ENCODE measurements around the gene PKP4.

The PKP4 gene

DNA sequence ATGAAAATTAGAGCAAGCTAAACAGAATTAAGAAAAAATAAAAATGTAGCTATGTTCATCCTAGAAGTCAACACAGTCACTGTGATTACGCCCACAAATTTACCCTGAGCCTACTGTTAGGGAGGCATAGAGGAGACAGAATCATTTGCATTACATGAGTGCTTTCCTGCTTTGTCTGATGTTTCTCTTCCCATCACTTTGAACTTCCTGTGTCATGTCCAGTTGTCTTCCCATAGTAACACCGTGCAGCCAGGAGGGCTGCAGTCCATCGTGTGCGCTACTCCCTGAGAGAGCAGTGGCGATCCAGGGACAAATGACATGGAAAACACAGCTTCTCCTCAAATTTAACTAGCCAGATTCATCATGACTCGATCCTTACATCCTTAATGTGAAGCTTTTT lies 188.5 kb downstream of the PKP4 start:
- no peak overlapping the region for H3K27ac ChIP-seq

DNA sequence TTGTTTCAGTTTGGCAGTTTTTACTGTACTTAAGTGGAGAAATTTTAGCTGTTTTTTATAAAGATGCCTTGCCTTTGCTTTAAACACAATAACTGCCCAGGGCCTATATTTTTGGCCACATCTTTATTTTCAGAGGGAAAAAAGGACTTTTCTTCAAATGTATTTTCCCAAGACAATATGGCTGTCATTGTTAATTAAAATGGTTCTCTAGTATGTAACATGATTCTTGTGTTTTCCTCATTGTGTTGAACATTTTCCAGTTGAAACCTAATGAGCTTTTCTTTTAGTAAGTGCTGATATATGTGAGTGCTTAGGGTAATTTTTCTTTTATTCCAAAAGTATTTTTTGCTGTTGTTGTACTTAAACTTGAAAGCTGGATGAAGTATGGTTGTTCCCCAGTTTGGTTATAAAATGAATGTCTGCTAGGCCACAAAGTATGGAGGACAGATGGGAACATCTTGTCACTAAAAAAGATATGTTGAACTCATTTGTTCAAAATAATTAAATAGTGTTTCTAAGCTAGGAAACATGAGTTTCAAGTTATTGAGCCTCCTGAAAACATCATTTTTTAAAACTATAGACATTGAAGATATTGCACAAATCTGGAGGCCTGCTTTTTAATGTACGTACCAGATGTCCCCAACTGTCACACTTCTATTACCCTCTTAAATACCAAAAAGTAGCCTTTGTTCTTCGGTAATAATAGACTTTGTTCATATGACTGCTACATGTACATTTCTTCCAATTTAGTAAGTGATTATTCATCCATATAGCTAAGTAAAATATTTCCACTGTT lies 190.9 kb downstream of the PKP4 start:
- Histone ChIP-seq H3K9ac (no peak overlapping the region), H3K4me3 (IDR thresholded peaks at IDR 0.05; ENCODE audit: insufficient read depth, low read depth, low read length) (no peak overlapping the region), H3K79me2 (ENCODE audit: insufficient read depth, low read depth) (no peaks in the 10 kb centered on the region), H3K4me1 (ENCODE audit: low read depth, poor library complexity, severe bottlenecking) (no peaks in the 10 kb centered on the region), H4K20me1 (ENCODE audit: insufficient read depth) (no peaks in the 10 kb centered on the region), H3K27me3 (ENCODE audit: insufficient read depth, low read depth) (no peaks in the 10 kb centered on the region), H3K27ac (no peak overlapping the region), H3K4me2 (no peak overlapping the region), H2AFZ (ENCODE audit: low read depth) (no peak overlapping the region), H3K36me3 (ENCODE audit: insufficient read depth) (no peaks in the 10 kb centered on the region)
- TF ChIP-seq, protein P1, sequence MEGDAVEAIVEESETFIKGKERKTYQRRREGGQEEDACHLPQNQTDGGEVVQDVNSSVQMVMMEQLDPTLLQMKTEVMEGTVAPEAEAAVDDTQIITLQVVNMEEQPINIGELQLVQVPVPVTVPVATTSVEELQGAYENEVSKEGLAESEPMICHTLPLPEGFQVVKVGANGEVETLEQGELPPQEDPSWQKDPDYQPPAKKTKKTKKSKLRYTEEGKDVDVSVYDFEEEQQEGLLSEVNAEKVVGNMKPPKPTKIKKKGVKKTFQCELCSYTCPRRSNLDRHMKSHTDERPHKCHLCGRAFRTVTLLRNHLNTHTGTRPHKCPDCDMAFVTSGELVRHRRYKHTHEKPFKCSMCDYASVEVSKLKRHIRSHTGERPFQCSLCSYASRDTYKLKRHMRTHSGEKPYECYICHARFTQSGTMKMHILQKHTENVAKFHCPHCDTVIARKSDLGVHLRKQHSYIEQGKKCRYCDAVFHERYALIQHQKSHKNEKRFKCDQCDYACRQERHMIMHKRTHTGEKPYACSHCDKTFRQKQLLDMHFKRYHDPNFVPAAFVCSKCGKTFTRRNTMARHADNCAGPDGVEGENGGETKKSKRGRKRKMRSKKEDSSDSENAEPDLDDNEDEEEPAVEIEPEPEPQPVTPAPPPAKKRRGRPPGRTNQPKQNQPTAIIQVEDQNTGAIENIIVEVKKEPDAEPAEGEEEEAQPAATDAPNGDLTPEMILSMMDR (conservative IDR thresholded peaks at IDR 0.05; ENCODE audit: low read depth, low read length): no peak

More for the DNA sequence above, 188.5 kb downstream of the PKP4 start:
- Histone ChIP-seq H3K4me3 (IDR thresholded peaks at IDR 0.05; ENCODE audit: insufficient read depth, low read depth, low read length) (no peak overlapping the region), H2AFZ (ENCODE audit: low read depth) (no peak overlapping the region), H3K27me3 (ENCODE audit: insufficient read depth, low read depth) (no peaks in the 10 kb centered on the region), H4K20me1 (ENCODE audit: insufficient read depth) (no peaks in the 10 kb centered on the region), H3K4me1 (ENCODE audit: low read depth, poor library complexity, severe bottlenecking) (no peaks in the 10 kb centered on the region), H3K9ac (no peak overlapping the region), H3K79me2 (ENCODE audit: insufficient read depth, low read depth) (no peaks in the 10 kb centered on the region), H3K4me2 (no peak overlapping the region), H3K36me3 (ENCODE audit: insufficient read depth) (no peaks in the 10 kb centered on the region)
- TF ChIP-seq, protein P1 (conservative IDR thresholded peaks at IDR 0.05; ENCODE audit: low read depth, low read length): no peak

DNA sequence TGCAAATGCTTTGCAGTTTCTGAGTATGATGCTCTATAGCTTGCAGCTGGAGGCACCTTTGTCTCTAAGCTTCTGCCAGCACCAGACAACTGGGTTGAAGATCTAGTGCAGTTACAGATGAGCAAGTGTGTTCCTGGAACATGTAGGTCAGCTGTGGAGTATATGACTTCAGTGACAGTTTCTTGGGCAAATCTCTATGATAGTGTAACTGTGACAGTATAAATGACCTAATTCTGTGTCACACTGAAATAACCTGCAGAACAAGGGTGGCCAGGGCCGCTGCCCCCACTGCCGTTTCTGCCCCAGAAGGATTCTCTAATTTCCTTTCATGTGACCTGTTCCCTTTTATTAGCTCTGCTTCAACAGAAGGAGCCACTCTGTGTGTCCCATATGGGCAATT lies 193.1 kb downstream of the PKP4 start:
- Histone ChIP-seq H3K4me1 (ENCODE audit: low read depth, poor library complexity, severe bottlenecking) (no peaks in the 10 kb centered on the region), H4K20me1 (ENCODE audit: insufficient read depth) (no peaks in the 10 kb centered on the region), H3K36me3 (ENCODE audit: insufficient read depth) (no peaks in the 10 kb centered on the region), H3K79me2 (ENCODE audit: insufficient read depth, low read depth) (no peaks in the 10 kb centered on the region), H3K4me2 (no peak overlapping the region), H3K27me3 (ENCODE audit: insufficient read depth, low read depth) (no peaks in the 10 kb centered on the region), H3K9ac (no peak overlapping the region), H3K4me3 (IDR thresholded peaks at IDR 0.05; ENCODE audit: insufficient read depth, low read depth, low read length) (no peak overlapping the region), H2AFZ (ENCODE audit: low read depth) (no peak overlapping the region), H3K27ac (no peak overlapping the region)
- TF ChIP-seq, protein P1 (conservative IDR thresholded peaks at IDR 0.05; ENCODE audit: low read depth, low read length): no peak

DNA sequence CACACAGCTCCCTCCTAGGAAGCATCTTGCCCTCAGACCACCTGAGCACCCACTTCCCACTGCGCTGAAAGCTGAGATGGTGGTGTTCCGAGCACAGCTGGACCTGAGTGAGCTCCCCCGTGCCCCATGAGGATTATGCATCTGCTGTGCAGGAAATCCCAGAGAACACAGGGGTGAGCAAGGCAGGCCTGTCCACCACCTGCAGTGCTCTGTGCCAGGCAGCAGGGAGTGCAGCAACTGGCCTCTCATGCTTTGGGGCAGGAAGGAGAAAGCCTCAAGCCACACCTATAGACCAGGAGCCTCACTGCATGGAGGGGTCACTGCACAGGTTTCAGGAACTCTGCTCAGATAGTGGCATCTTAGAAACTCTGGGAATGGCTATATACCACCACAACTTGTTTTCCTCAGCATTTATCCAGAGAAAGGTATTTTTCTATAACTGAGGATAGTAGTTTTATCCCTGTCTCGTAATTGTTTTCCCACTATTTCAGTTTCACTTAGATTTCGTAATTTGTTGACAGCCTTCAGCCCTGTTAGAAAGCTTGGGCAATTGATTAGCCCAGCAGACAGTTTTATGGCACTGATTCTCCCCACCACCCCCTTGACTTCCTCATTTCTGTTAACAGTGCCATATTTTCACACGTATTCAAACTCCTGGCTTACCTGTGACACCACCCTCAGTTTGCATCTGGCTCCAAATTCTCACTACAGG lies 194.1 kb downstream of the PKP4 start:
- no peak overlapping the region for H3K4me3 ChIP-seq (IDR thresholded peaks at IDR 0.05; ENCODE audit: insufficient read depth, low read depth, low read length)
- H3K27me3 ChIP-seq (ENCODE audit: insufficient read depth, low read depth): no peaks in the 10 kb centered on the region
- H3K36me3 ChIP-seq (ENCODE audit: insufficient read depth): no peaks in the 10 kb centered on the region
- no peaks in the 10 kb centered on the region for H3K79me2 ChIP-seq (ENCODE audit: insufficient read depth, low read depth)
- H4K20me1 ChIP-seq (ENCODE audit: insufficient read depth): no peaks in the 10 kb centered on the region
- no peak overlapping the region for H3K9ac ChIP-seq
- no peak overlapping the region for H2AFZ ChIP-seq (ENCODE audit: low read depth)
- H3K4me2 ChIP-seq: no peak overlapping the region
- TF ChIP-seq, protein P1 (conservative IDR thresholded peaks at IDR 0.05; ENCODE audit: low read depth, low read length): no peak
- H3K4me1 ChIP-seq (ENCODE audit: low read depth, poor library complexity, severe bottlenecking): no peaks in the 10 kb centered on the region
- no peak overlapping the region for H3K27ac ChIP-seq
